ENCODE results near the gene SPATA13. TPM values are rescaled to one million over a fixed set of nuclear protein-coding genes. Genes with fewer than 3 reads are reported as not detected.
A peak's percentile ranks its signal among the peaks of the same experiment; 100 is the strongest.
"Not testable (repeated sequence)": the region's sequence is repeated elsewhere in the genome, so short reads cannot be mapped to it uniquely, and the experiment has no call there.

SPATA13 gene
- total and polyA plus RNA-seq, 4 donors, result 10.5 to 36.7 (median 20.1) TPM

DNA sequence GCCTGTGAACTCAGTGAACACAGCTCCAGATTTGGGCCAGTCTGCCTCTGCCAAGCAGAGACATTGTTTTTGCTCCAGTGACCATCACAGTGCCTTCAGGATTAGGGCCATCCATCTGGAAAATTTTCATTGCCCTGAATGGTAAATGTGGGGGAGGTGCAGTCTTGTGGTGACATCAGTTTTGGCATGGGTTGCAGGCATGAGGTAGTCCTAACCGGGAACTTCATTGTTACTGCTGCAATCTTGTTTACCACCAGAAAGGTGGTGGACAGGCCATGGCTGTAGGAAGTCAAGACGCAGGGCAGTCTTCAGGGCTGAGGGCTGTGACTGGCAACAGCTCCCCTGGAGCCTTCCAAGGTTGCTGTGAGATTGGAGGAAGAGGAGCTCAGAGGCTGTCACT is 55.2 kb downstream of the SPATA13 start:
- ATAC-seq (ENCODE audit: insufficient read depth, low FRiP score) (no peak), DNase-seq (peak; percentile 31 to 66 (median 36))
- Histone ChIP-seq H3K27me3 (ENCODE audit: control insufficient read depth in 3 of 3, insufficient read depth in 3 of 3, low read length in 2 of 3) (no peaks in the 10 kb centered on the region), H3K4me1 (ENCODE audit: control insufficient read depth in 5 of 5, insufficient read depth in 5 of 5, low read length in 5 of 5) (peaks cover 0 to 30% (median 17%) of the 10 kb centered on the region in 5 donors), H3K4me3 (no peak overlapping the region), H3K27ac (ENCODE audit: low read depth in 1 of 2, low read length in 1 of 2) (peak overlapping the region in 1 of 2 donors; percentile 65), H3K9ac (ENCODE audit: insufficient read depth in 1 of 2, low read length in 2 of 2) (no peak overlapping the region), H3K36me3 (ENCODE audit: control insufficient read depth in 4 of 4, insufficient read depth in 4 of 4, low read length in 4 of 4) (no peaks in the 10 kb centered on the region), H3K9me3 (ENCODE audit: control insufficient read depth in 4 of 4, insufficient read depth in 3 of 4, low read length in 3 of 4) (no peaks in the 10 kb centered on the region)
- TF ChIP-seq, protein P1, sequence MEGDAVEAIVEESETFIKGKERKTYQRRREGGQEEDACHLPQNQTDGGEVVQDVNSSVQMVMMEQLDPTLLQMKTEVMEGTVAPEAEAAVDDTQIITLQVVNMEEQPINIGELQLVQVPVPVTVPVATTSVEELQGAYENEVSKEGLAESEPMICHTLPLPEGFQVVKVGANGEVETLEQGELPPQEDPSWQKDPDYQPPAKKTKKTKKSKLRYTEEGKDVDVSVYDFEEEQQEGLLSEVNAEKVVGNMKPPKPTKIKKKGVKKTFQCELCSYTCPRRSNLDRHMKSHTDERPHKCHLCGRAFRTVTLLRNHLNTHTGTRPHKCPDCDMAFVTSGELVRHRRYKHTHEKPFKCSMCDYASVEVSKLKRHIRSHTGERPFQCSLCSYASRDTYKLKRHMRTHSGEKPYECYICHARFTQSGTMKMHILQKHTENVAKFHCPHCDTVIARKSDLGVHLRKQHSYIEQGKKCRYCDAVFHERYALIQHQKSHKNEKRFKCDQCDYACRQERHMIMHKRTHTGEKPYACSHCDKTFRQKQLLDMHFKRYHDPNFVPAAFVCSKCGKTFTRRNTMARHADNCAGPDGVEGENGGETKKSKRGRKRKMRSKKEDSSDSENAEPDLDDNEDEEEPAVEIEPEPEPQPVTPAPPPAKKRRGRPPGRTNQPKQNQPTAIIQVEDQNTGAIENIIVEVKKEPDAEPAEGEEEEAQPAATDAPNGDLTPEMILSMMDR (IDR thresholded peaks at IDR 0.05; ENCODE audit: control extremely low read depth, extremely low read depth), result no peak
- WGBS, 2 donors, result 42 to 61% methylated on average over 2 of the region's 2 CpGs

DNA sequence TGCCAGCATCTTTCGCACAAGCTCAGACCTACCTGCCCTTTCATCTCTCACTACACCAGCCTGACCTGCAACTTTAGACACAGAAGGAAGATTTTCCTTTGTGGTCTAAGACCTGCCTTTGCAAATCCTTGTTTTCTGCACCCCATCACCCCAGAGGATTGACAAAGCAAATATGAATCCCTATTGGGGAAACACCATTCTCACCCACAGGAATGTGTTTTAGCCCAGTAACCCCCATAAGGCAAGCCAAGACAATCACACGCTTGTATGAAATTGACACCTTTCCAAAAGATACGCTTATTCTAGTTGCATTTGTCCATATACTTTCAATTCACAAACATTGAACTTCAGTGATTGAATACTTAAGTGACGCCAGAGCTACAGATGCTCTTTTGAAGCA is 55.7 kb downstream of the SPATA13 start:
- TF ChIP-seq, protein P1 (IDR thresholded peaks at IDR 0.05; ENCODE audit: control extremely low read depth, extremely low read depth), result no peak
- no peaks in the 10 kb centered on the region for H3K36me3 ChIP-seq (ENCODE audit: control insufficient read depth in 4 of 4, insufficient read depth in 4 of 4, low read length in 4 of 4)
- H3K27ac ChIP-seq (ENCODE audit: low read depth in 1 of 2, low read length in 1 of 2), result peak overlapping the region in 1 of 2 donors; percentile 65
- H3K4me3 ChIP-seq, result no peak overlapping the region
- no peaks in the 10 kb centered on the region for H3K27me3 ChIP-seq (ENCODE audit: control insufficient read depth in 3 of 3, insufficient read depth in 3 of 3, low read length in 2 of 3)
- H3K9ac ChIP-seq (ENCODE audit: insufficient read depth in 1 of 2, low read length in 2 of 2), result no peak overlapping the region
- H3K4me1 ChIP-seq (ENCODE audit: control insufficient read depth in 5 of 5, insufficient read depth in 5 of 5, low read length in 5 of 5), result peaks cover 0 to 30% (median 17%) of the 10 kb centered on the region in 5 donors
- no peaks in the 10 kb centered on the region for H3K9me3 ChIP-seq (ENCODE audit: control insufficient read depth in 4 of 4, insufficient read depth in 3 of 4, low read length in 3 of 4)
- WGBS, 2 donors, result 92 to 94% methylated on average over 4 of the region's 4 CpGs
- DNase-seq (no peak), ATAC-seq (ENCODE audit: insufficient read depth, low FRiP score) (no peak)

DNA sequence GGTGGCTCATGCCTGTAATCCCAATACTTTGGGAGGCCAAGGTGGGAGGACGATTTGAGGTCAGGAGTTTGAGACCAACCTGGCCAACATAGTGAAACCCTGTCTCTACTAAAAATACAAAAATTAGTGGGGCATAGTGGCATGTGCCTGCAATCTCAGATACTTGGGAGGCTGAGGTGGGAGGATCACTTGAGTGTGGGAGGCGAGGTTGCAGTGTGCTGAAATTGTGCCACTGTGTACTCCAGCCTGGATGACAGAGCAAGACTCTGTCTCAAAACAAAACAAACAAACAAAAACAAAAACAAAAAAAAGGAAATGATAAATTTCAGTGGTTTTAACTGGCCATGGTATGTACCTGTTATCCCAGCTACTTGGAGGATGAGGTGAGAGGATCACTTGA is 56.3 kb downstream of the SPATA13 start:
- H3K4me3 ChIP-seq; H3K27ac ChIP-seq (ENCODE audit: low read depth in 1 of 2, low read length in 1 of 2); H3K36me3 ChIP-seq (ENCODE audit: control insufficient read depth in 4 of 4, insufficient read depth in 4 of 4, low read length in 4 of 4); H3K9me3 ChIP-seq (ENCODE audit: control insufficient read depth in 4 of 4, insufficient read depth in 3 of 4, low read length in 3 of 4); H3K9ac ChIP-seq (ENCODE audit: insufficient read depth in 1 of 2, low read length in 2 of 2); H3K27me3 ChIP-seq (ENCODE audit: control insufficient read depth in 3 of 3, insufficient read depth in 3 of 3, low read length in 2 of 3); DNase-seq; ATAC-seq (ENCODE audit: insufficient read depth, low FRiP score): not testable (repeated sequence)
- 91 to 95% methylated on average over 2 of the region's 2 CpGs for WGBS, 2 donors
- peaks cover 0 to 30% (median 17%) of the 10 kb centered on the region in 5 donors for H3K4me1 ChIP-seq (ENCODE audit: control insufficient read depth in 5 of 5, insufficient read depth in 5 of 5, low read length in 5 of 5)

DNA sequence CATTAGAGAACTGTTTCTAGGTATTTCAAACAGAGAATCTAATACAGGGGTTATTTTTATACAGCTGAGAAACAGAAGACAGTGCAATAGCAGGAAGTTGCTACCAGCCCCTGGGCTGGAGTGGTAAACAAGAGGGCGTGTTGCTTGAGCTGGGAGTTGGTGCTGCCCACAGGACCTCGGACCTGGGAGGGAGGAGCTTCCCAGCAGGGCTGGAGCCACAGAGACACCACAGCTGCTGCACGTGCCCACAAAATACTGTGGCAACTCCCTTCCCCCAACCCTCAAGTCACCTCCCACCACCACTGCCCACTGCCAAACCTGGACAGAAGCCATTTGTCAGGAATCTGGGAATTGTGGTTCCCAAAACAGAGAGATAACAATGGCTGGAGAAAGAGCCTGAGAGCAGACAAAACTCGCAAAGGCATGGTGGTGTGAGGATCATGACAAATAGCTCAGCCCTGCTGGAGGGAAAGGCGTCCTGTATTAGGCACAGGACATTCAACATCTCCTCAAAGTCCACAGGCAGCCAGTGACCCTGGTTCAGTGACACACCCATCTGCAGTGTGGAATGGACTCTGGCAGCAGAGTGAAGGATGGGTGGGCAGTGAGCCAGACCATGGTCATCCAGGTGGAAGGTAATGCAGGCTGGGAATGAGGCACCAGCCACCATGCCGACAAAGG is 57.2 kb downstream of the SPATA13 start:
- ATAC-seq (ENCODE audit: insufficient read depth, low FRiP score), result no peak
- DNase-seq, result peak in 2 of 3 donors; percentile 21 to 27
- peaks cover 0 to 30% (median 17%) of the 10 kb centered on the region in 5 donors for H3K4me1 ChIP-seq (ENCODE audit: control insufficient read depth in 5 of 5, insufficient read depth in 5 of 5, low read length in 5 of 5)
- peak overlapping the region in 1 of 2 donors; percentile 37 for H3K27ac ChIP-seq (ENCODE audit: low read depth in 1 of 2, low read length in 1 of 2)
- H3K9ac ChIP-seq (ENCODE audit: insufficient read depth in 1 of 2, low read length in 2 of 2), result peak overlapping the region in 1 of 2 donors; percentile 8
- H3K27me3 ChIP-seq (ENCODE audit: control insufficient read depth in 3 of 3, insufficient read depth in 3 of 3, low read length in 2 of 3), result no peaks in the 10 kb centered on the region
- TF ChIP-seq, protein P1 (IDR thresholded peaks at IDR 0.05; ENCODE audit: control extremely low read depth, extremely low read depth), result no peak
- no peaks in the 10 kb centered on the region for H3K9me3 ChIP-seq (ENCODE audit: control insufficient read depth in 4 of 4, insufficient read depth in 3 of 4, low read length in 3 of 4)
- H3K36me3 ChIP-seq (ENCODE audit: control insufficient read depth in 4 of 4, insufficient read depth in 4 of 4, low read length in 4 of 4), result no peaks in the 10 kb centered on the region
- WGBS, 2 donors, result 46% methylated on average over 6 of the region's 6 CpGs
- H3K4me3 ChIP-seq, result no peak overlapping the region
